Chondrocyte (in vitro differentiated cells): ENCODE results near the gene SLC66A2. TPM values are rescaled to one million over a fixed set of nuclear protein-coding genes. Genes with fewer than 3 reads are reported as not detected.

Experiments
- DNase-seq: peaks from one replicate; pipeline ENCODE4 v3.0.0; 2021; ENCODE audit warnings: mixed read lengths, low spot score
- H3K27ac Mint-ChIP-seq: one replicate; pipeline ENCODE4 v1.8.0; 2021; ENCODE audit warnings: mild to moderate bottlenecking, moderate library complexity, mixed read lengths; ENCODE audit not compliant: unreplicated experiment
- H3K27me3 Mint-ChIP-seq: 2 replicates; pipeline ENCODE4 v1.8.0; 2021; ENCODE audit warnings: low read depth, mixed read lengths
- H3K36me3 Mint-ChIP-seq: 2 replicates; pipeline ENCODE4 v1.8.0; 2021; ENCODE audit warnings: low read depth, mixed read lengths
- H3K4me1 Mint-ChIP-seq: 2 replicates; pipeline ENCODE4 v1.8.0; 2021; ENCODE audit warnings: low read depth, mild to moderate bottlenecking, mixed read lengths
- H3K4me3 Mint-ChIP-seq: one replicate; pipeline ENCODE4 v1.8.0; 2021; ENCODE audit warnings: mild to moderate bottlenecking, moderate library complexity, mixed read lengths; ENCODE audit not compliant: unreplicated experiment
- H3K9me3 Mint-ChIP-seq: 2 replicates; pipeline ENCODE4 v1.8.0; 2021; ENCODE audit warnings: low read depth, mixed read lengths
- CTCF ChIP-seq: fragments of 200-600 bp; sonication (generic); IDR thresholded peaks from 2 replicates; pipeline ENCODE4 v1.5.0; 2021; ENCODE audit warnings: antibody characterized with exemption, mild to moderate bottlenecking, moderate library complexity
- total RNA-seq: library from RNA; stranded (reverse); gene quantifications from 3 replicates; pipeline ENCODE4 v1.2.1, GENCODE V29; 2021

Gene SLC66A2
- total RNA-seq, 1 donor from 2014 or later: 27.6 TPM

DNA sequence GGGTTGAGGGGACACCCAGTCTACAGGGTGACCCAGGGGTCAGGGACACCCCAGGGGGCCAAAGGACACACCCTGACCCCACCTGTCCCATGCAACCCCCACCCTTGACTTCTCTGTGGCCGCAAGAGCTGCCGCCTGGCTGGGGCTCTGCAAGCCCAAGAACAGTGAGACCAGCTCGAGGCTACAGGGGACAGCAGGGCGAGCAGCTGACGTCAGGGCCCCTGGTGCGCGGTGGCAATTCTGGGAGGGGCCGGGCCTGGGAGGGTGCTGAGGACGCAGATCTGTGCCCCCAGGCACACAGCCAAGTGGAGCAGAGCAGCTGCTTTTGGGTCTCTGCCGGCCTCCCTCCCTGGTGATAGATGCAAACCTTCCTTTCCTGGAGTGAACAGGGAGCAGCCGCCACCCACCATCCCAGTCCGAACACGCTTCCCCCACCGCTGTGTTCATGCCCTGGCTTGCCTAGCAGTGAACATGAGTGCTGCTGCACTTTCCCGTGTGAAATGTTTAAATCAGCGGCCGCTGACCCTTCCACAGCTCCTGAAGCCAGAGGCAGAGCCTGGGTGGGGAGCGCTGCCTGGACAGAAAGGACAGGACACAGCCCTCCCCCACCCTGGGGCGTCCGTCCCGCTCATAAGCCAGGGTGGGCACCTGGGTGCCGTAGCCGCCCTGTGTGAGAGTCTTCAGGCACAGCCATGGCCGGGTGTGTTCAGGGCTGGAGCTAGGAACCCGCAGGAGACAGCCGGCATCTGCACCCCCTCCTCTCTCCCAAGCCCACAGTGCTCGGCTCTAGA, 46.9 kb downstream of the SLC66A2 start:
- peak; percentile 83 for DNase-seq
- Mint-ChIP-seq H3K4me3 (no peak overlapping the region), H3K27me3 (no peaks in the 10 kb centered on the region), H3K36me3 (peaks cover 29% of the 10 kb centered on the region), H3K9me3 (peaks cover 13% of the 10 kb centered on the region), H3K27ac (no peak overlapping the region), H3K4me1 (peaks cover 5% of the 10 kb centered on the region)
- TF ChIP-seq CTCF: no peak

DNA sequence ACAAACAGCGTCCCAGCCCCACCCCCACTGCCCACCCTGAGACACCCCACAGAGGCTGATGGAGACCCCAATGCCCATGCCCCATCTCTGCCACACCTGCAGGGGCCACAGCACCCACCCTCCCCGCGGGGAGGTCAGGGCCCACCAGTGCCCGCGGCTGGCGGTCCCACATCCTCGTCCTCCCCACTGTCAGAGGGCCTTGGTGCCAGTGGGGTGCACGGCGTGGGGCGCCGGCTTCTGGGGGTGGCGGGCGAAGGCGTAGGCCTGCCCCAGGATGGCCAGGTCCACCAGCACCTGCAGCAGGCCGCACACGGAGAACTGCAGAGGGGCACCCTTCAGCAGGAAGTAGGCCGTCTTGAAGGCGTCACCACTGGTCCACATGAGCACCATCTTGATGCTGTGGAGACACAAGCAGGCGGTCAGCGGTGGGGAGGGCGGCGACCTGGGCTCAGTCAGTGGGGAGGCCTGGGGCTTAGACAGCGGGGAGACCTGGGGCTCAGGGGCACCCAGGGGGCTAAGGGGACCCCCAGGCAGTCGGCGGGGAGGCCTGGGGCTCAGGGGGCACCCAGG, 47.6 kb downstream of the SLC66A2 start:
- Mint-ChIP-seq H3K4me1 (peaks cover 5% of the 10 kb centered on the region), H3K9me3 (peaks cover 10% of the 10 kb centered on the region), H3K36me3 (peaks cover 26% of the 10 kb centered on the region), H3K27me3 (no peaks in the 10 kb centered on the region), H3K4me3 (no peak overlapping the region), H3K27ac (no peak overlapping the region)
- peak; percentile 72 for DNase-seq
- TF ChIP-seq CTCF: no peak

DNA sequence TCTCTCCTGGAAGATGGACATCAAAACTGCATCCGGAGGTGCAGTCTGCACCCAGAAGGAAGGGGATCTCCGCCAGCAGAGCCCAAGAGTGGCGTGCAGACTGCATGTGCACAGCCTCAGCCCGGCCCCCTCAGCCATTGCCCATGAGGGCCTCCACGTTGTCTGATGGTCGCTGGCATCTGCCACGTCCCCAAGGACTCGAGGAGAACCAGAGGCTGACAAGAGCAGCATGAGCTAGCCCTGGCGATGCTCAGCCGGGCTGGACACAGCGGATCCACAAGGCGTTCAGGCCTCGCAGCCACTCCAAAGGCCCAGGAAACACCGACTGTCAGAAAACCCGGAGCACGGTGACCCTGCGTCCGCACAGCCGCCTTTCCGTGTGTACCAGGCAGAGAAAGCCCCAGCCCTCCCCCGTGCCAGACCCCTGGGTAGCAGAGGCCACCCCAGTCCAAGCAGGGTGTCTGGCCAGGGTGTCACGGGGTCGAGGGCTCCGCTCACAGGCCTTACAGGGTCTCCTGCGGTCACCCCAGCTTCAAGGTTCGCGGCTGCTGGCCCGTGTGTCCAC, 48.3 kb downstream of the SLC66A2 start:
- peaks cover under 1% of the 10 kb centered on the region for H3K4me1 Mint-ChIP-seq
- no peak for TF ChIP-seq CTCF
- no peak overlapping the region for H3K4me3 Mint-ChIP-seq

GRCh38 chr18:79902640-79903039, 48.8 kb downstream of the SLC66A2 start:
- no peaks in the 10 kb centered on the region for H3K4me1 Mint-ChIP-seq
- no peak overlapping the region for H3K27ac Mint-ChIP-seq
- H3K9me3 Mint-ChIP-seq: peaks cover 15% of the 10 kb centered on the region
- no peak for TF ChIP-seq CTCF
- no peak overlapping the region for H3K4me3 Mint-ChIP-seq
- DNase-seq: no peak
- peaks cover 24% of the 10 kb centered on the region for H3K36me3 Mint-ChIP-seq
- no peaks in the 10 kb centered on the region for H3K27me3 Mint-ChIP-seq

More for the DNA sequence above, 48.3 kb downstream of the SLC66A2 start:
- Mint-ChIP-seq H3K36me3 (peaks cover 21% of the 10 kb centered on the region), H3K9me3 (peaks cover 10% of the 10 kb centered on the region), H3K27ac (no peak overlapping the region), H3K27me3 (no peaks in the 10 kb centered on the region)
- DNase-seq: peak; percentile 79

DNA sequence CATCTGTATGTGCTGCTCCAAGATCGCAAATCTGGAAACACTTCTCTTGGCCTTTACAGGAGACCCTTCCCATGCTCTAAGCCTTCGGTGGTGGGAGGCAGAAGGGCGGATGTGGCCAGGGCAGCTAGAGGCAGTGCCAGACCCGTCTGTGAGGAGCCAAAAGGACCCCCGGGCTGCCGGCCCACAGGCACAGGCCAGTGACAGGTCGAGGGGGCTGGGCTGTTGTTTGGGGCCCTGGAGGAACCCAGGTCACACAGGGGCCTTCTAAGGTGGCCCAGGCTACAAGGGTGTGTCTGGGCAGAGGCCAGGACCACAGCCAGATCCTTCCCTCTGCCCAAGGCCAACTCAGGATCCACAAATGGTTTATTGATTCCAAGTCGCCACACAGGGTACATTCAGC, 49.4 kb downstream of the SLC66A2 start:
- TF ChIP-seq CTCF: no peak
- Mint-ChIP-seq H3K9me3 (peaks cover 21% of the 10 kb centered on the region), H3K27ac (no peak overlapping the region), H3K36me3 (peaks cover 28% of the 10 kb centered on the region), H3K4me1 (no peaks in the 10 kb centered on the region), H3K27me3 (no peaks in the 10 kb centered on the region), H3K4me3 (no peak overlapping the region)
- DNase-seq: no peak
